Measurements from ENCODE around the gene INMT.

DNA sequence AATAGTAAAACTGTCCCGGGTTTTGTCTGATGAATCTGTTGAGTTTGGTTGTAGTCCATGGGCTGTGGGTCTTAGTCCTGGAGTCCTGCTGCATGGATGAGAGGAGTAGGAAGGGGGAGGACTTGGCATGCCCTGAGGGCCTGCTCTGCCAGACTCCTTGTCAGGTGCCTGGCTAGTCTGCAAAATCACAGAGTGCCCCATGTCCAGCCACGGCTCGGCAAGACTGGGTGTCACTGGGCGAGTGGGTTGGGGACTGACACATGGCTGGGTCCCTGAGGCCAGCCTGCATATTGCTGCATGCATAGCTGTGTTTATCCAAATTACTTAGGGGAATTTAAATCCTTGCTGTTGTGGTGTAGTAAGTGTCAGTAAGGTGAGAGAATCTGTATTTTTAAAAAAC is 29.0 kb downstream of the INMT start:
- TF ChIP-seq, protein P1, sequence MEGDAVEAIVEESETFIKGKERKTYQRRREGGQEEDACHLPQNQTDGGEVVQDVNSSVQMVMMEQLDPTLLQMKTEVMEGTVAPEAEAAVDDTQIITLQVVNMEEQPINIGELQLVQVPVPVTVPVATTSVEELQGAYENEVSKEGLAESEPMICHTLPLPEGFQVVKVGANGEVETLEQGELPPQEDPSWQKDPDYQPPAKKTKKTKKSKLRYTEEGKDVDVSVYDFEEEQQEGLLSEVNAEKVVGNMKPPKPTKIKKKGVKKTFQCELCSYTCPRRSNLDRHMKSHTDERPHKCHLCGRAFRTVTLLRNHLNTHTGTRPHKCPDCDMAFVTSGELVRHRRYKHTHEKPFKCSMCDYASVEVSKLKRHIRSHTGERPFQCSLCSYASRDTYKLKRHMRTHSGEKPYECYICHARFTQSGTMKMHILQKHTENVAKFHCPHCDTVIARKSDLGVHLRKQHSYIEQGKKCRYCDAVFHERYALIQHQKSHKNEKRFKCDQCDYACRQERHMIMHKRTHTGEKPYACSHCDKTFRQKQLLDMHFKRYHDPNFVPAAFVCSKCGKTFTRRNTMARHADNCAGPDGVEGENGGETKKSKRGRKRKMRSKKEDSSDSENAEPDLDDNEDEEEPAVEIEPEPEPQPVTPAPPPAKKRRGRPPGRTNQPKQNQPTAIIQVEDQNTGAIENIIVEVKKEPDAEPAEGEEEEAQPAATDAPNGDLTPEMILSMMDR (IDR thresholded peaks at IDR 0.05) = no peak
- TF ChIP-seq POLR2A (IDR thresholded peaks at IDR 0.05) = no peak
